DOHH2 (cell line): ENCODE results near the gene LATS2.

ENCODE experiments used
- CTCF ChIP-seq: fragments of 200-600 bp; sonication (generic); IDR thresholded peaks from one replicate; pipeline ENCODE4 v1.5.1; 2014; ENCODE audit warnings: antibody characterized with exemption, mild to moderate bottlenecking, low read depth, low read length; ENCODE audit not compliant: poor library complexity, severe bottlenecking
- EZH2phosphoT487 ChIP-seq: fragments of 200-600 bp; sonication (generic); IDR thresholded peaks from 2 replicates; pipeline ENCODE4 v1.6.1; 2017; ENCODE audit warnings: borderline replicate concordance, mild to moderate bottlenecking, antibody characterized with exemption, low read length, moderate library complexity, mixed read lengths

- no peak for TF ChIP-seq CTCF
- TF ChIP-seq EZH2phosphoT487 = no peak
These were observed 5.6 kb upstream of the LATS2 start for GRCh38 chr13:21066946-21067345.
